Nephron progenitor cell (in vitro differentiated cells): ENCODE results near the gene BBS7.
A peak's percentile ranks its signal among the peaks of the same experiment; 100 is the strongest.

Experiments
- DNase-seq: peaks from one replicate; pipeline ENCODE4 v3.0.0; 2021
- H3K27ac Mint-ChIP-seq: 2 replicates; pipeline ENCODE4 v1.8.0; 2021; ENCODE audit warnings: mild to moderate bottlenecking, moderate library complexity, mixed read lengths
- H3K27me3 Mint-ChIP-seq: 2 replicates; pipeline ENCODE4 v1.8.0; 2021; ENCODE audit warnings: mild to moderate bottlenecking, low read depth, mixed read lengths; ENCODE audit not compliant: poor library complexity
- H3K36me3 Mint-ChIP-seq: 2 replicates; pipeline ENCODE4 v1.8.0; 2021; ENCODE audit warnings: low read depth, mixed read lengths
- H3K4me1 Mint-ChIP-seq: 2 replicates; pipeline ENCODE4 v1.8.0; 2021; ENCODE audit warnings: mixed read lengths
- H3K4me3 Mint-ChIP-seq: 2 replicates; pipeline ENCODE4 v1.8.0; 2021; ENCODE audit warnings: mild to moderate bottlenecking, moderate library complexity, mixed read lengths
- H3K9me3 Mint-ChIP-seq: 2 replicates; pipeline ENCODE4 v1.8.0; 2021; ENCODE audit warnings: mild to moderate bottlenecking, moderate library complexity, mixed read lengths
- CTCF ChIP-seq: fragments of 200-600 bp; sonication (generic); IDR thresholded peaks from 2 replicates; pipeline ENCODE4 v1.5.0; 2021; ENCODE audit warnings: antibody characterized with exemption

The BBS7 gene

GRCh38 chr4:121869841-121870822, at the start of gene BBS7:
Gene BBS7 (minus strand): TSS chr4:121870474. CDS start chr4:121870313, 161 bp downstream.
- Mint-ChIP-seq H3K27me3 (peaks cover 5% of the 10 kb centered on the region), H3K4me1 (peaks cover 8% of the 10 kb centered on the region), H3K9me3 (peaks cover 24% of the 10 kb centered on the region), H3K4me3 (peak within 1 kb of the TSS; percentile 96), H3K27ac (peak within 1 kb of the TSS; percentile 98), H3K36me3 (peaks cover 32% of the 10 kb centered on the region)
- TF ChIP-seq CTCF = no peak
- peak; percentile 99 for DNase-seq

GRCh38 chr4:121913667-121914066, 43.4 kb upstream of the BBS7 start:
- H3K36me3 Mint-ChIP-seq = no peaks in the 10 kb centered on the region
- no peaks in the 10 kb centered on the region for H3K27me3 Mint-ChIP-seq

GRCh38 chr4:121908346-121908745, 38.1 kb upstream of the BBS7 start:
- H3K4me3 Mint-ChIP-seq = no peak overlapping the region
- DNase-seq = no peak
- no peak for TF ChIP-seq CTCF
- H3K36me3 Mint-ChIP-seq = no peaks in the 10 kb centered on the region
- H3K27ac Mint-ChIP-seq = no peak overlapping the region
- no peaks in the 10 kb centered on the region for H3K4me1 Mint-ChIP-seq
- H3K27me3 Mint-ChIP-seq = no peaks in the 10 kb centered on the region
- no peaks in the 10 kb centered on the region for H3K9me3 Mint-ChIP-seq

More at GRCh38 chr4:121913667-121914066, 43.4 kb upstream of the BBS7 start:
- TF ChIP-seq CTCF = no peak
- Mint-ChIP-seq H3K4me3 (no peak overlapping the region), H3K9me3 (no peaks in the 10 kb centered on the region), H3K27ac (no peak overlapping the region), H3K4me1 (peaks cover 5% of the 10 kb centered on the region)
- no peak for DNase-seq

GRCh38 chr4:121900132-121900983, 30.1 kb upstream of the BBS7 start:
- no peak overlapping the region for H3K4me3 Mint-ChIP-seq
- peaks cover 11% of the 10 kb centered on the region for H3K27me3 Mint-ChIP-seq
- H3K27ac Mint-ChIP-seq = no peak overlapping the region
- no peaks in the 10 kb centered on the region for H3K36me3 Mint-ChIP-seq
- DNase-seq = peak; percentile 56
- H3K4me1 Mint-ChIP-seq = no peaks in the 10 kb centered on the region
- peak; percentile 87 for TF ChIP-seq CTCF
- H3K9me3 Mint-ChIP-seq = no peaks in the 10 kb centered on the region

- no peaks in the 10 kb centered on the region for H3K36me3 Mint-ChIP-seq
- no peak overlapping the region for H3K27ac Mint-ChIP-seq
- H3K4me1 Mint-ChIP-seq = no peaks in the 10 kb centered on the region
- no peaks in the 10 kb centered on the region for H3K9me3 Mint-ChIP-seq
- no peak for DNase-seq
- TF ChIP-seq CTCF = no peak
- H3K27me3 Mint-ChIP-seq = peaks cover 16% of the 10 kb centered on the region
- H3K4me3 Mint-ChIP-seq = no peak overlapping the region
These were observed 27.9 kb upstream of the BBS7 start for GRCh38 chr4:121898150-121898549.
